ENCODE measurements around the gene YKT6. TPM values are rescaled to one million over a fixed set of nuclear protein-coding genes. Genes with fewer than 3 reads are reported as not detected.

The YKT6 gene
- polyA plus RNA-seq, 4 donors = 76.3 to 84.9 (median 79.0) TPM

GRCh38 chr7:44216521-44217222 is 15.9 kb downstream of the YKT6 start:
- no peak for DNase-seq (ENCODE audit: low read depth in 4 of 4, low spot score in 3 of 4)

GRCh38 chr7:44217223-44217714 is 16.5 kb downstream of the YKT6 start:
- no peak for DNase-seq (ENCODE audit: low read depth in 4 of 4, low spot score in 3 of 4)

GRCh38 chr7:44217852-44218402 is 17.1 kb downstream of the YKT6 start:
- DNase-seq (ENCODE audit: low read depth in 4 of 4, low spot score in 3 of 4) = no peak

- no peak for DNase-seq (ENCODE audit: low read depth in 4 of 4, low spot score in 3 of 4)
Measured at GRCh38 chr7:44218418-44219201, 17.8 kb downstream of the YKT6 start.

- no peak for DNase-seq (ENCODE audit: low read depth in 4 of 4, low spot score in 3 of 4)
Measured at GRCh38 chr7:44219371-44220045, 18.7 kb downstream of the YKT6 start.

- DNase-seq (ENCODE audit: low read depth in 4 of 4, low spot score in 3 of 4) = no peak
Measured at GRCh38 chr7:44220046-44220357, 19.2 kb downstream of the YKT6 start.

GRCh38 chr7:44220358-44221112 is 19.8 kb downstream of the YKT6 start:
- no peak for DNase-seq (ENCODE audit: low read depth in 4 of 4, low spot score in 3 of 4)

GRCh38 chr7:44221231-44221791 is 20.5 kb downstream of the YKT6 start:
- no peak for DNase-seq (ENCODE audit: low read depth in 4 of 4, low spot score in 3 of 4)

GRCh38 chr7:44222074-44222473 is 21.3 kb downstream of the YKT6 start:
- no peak for DNase-seq (ENCODE audit: low read depth in 4 of 4, low spot score in 3 of 4)

- DNase-seq (ENCODE audit: low read depth in 4 of 4, low spot score in 3 of 4) = no peak
Measured at GRCh38 chr7:44222776-44223261, 22.0 kb downstream of the YKT6 start.

GRCh38 chr7:44223362-44224079 is 22.7 kb downstream of the YKT6 start:
- DNase-seq (ENCODE audit: low read depth in 4 of 4, low spot score in 3 of 4) = no peak

- DNase-seq (ENCODE audit: low read depth in 4 of 4, low spot score in 3 of 4) = no peak
Measured at GRCh38 chr7:44224080-44224973, 23.5 kb downstream of the YKT6 start.

- DNase-seq (ENCODE audit: low read depth in 4 of 4, low spot score in 3 of 4) = no peak
Measured at GRCh38 chr7:44224974-44225565, 24.3 kb downstream of the YKT6 start.

- DNase-seq (ENCODE audit: low read depth in 4 of 4, low spot score in 3 of 4) = no peak
Measured at GRCh38 chr7:44225566-44226395, 25.0 kb downstream of the YKT6 start.

GRCh38 chr7:44226396-44226753 is 25.6 kb downstream of the YKT6 start:
- no peak for DNase-seq (ENCODE audit: low read depth in 4 of 4, low spot score in 3 of 4)

GRCh38 chr7:44227911-44228310 is 27.1 kb downstream of the YKT6 start:
- DNase-seq (ENCODE audit: low read depth in 4 of 4, low spot score in 3 of 4) = no peak

Measured in right renal pelvis (tissue), 4 donors.